ENCODE data around the gene FUT1. TPM values are rescaled to one million over a fixed set of nuclear protein-coding genes. Genes with fewer than 3 reads are reported as not detected.

FUT1 gene
- total RNA-seq, 4 donors from 2014 or later: 0.27 to 1.00 (median 0.58) TPM

- H3K27ac ChIP-seq: no peak overlapping the region
- no peak overlapping the region for H3K4me3 ChIP-seq
Observed at GRCh38 chr19:48784527-48784926, 32.1 kb upstream of the FUT1 start.

GRCh38 chr19:48780631-48781391, 28.4 kb upstream of the FUT1 start:
- peaks cover 0 to 18% (median 5%) of the 10 kb centered on the region in 4 donors for H3K4me1 ChIP-seq
- H3K4me3 ChIP-seq: no peak overlapping the region
- H3K27ac ChIP-seq: peak overlapping the region; percentile 1 to 56 (median 44)
- H3K9me3 ChIP-seq: no peaks in the 10 kb centered on the region
- in situ Hi-C loops (cut with MboI; ENCODE audit: low pct_ligation_motif_present in 1 of 4, low pct_unique_long_range_greater_than_20kb in 1 of 4, low sequenced_read_pairs in 3 of 4) (no loop called here), intact Hi-C loops (cut with DNase I; ENCODE audit: low total_unique reads) (no loop called here)
- TF ChIP-seq POLR2AphosphoS5 (IDR thresholded peaks at IDR 0.05) (no peak), POLR2A (IDR thresholded peaks at IDR 0.05) (no peak), CTCF (IDR thresholded peaks at IDR 0.05) (no peak), EP300 (IDR thresholded peaks at IDR 0.05; ENCODE audit: low read depth) (no peak)
- DNase-seq: no peak
- 32 to 53% methylated on average over 5 to 14 of the region's 14 CpGs for WGBS, 2 donors (ENCODE audit: low coverage in 1 of 2)
- peaks cover 39% of the 10 kb centered on the region for H3K27me3 ChIP-seq
- H3K36me3 ChIP-seq: no peaks in the 10 kb centered on the region

More at GRCh38 chr19:48784527-48784926, 32.1 kb upstream of the FUT1 start:
- Histone ChIP-seq H3K27me3 (peaks cover 28% of the 10 kb centered on the region), H3K9me3 (no peaks in the 10 kb centered on the region), H3K4me1 (peaks cover 0 to 22% (median 5%) of the 10 kb centered on the region in 4 donors), H3K36me3 (no peaks in the 10 kb centered on the region)
- intact Hi-C loops (cut with DNase I; ENCODE audit: low total_unique reads) (no loop called here), in situ Hi-C loops (cut with MboI; ENCODE audit: low pct_ligation_motif_present in 1 of 4, low pct_unique_long_range_greater_than_20kb in 1 of 4, low sequenced_read_pairs in 3 of 4) (no loop called here)
- no peak for TF ChIP-seq POLR2A (IDR thresholded peaks at IDR 0.05)
- WGBS, 2 donors (ENCODE audit: low coverage in 1 of 2): 15 to 36% methylated on average over 2 to 5 of the region's 5 CpGs
- no peak for DNase-seq

GRCh38 chr19:48779636-48780035, 27.2 kb upstream of the FUT1 start:
- no peak overlapping the region for H3K27ac ChIP-seq
- H3K9me3 ChIP-seq: no peaks in the 10 kb centered on the region
- peaks cover 28% of the 10 kb centered on the region for H3K27me3 ChIP-seq
- H3K4me1 ChIP-seq: peaks cover 0 to 18% (median 5%) of the 10 kb centered on the region in 4 donors
- in situ Hi-C loops (cut with MboI; ENCODE audit: low pct_ligation_motif_present in 1 of 4, low pct_unique_long_range_greater_than_20kb in 1 of 4, low sequenced_read_pairs in 3 of 4) (no loop called here), intact Hi-C loops (cut with DNase I; ENCODE audit: low total_unique reads) (no loop called here)
- H3K36me3 ChIP-seq: no peaks in the 10 kb centered on the region
- 26 to 29% methylated on average over 1 of the region's 1 CpG for WGBS, 2 donors (ENCODE audit: low coverage in 1 of 2)
- no peak for DNase-seq
- no peak overlapping the region for H3K4me3 ChIP-seq
- TF ChIP-seq POLR2A (IDR thresholded peaks at IDR 0.05) (no peak), EP300 (IDR thresholded peaks at IDR 0.05; ENCODE audit: low read depth) (no peak), POLR2AphosphoS5 (IDR thresholded peaks at IDR 0.05) (no peak), CTCF (IDR thresholded peaks at IDR 0.05) (no peak)

- H3K36me3 ChIP-seq: no peaks in the 10 kb centered on the region
- H3K4me1 ChIP-seq: peaks cover 0 to 15% (median 5%) of the 10 kb centered on the region in 4 donors
- WGBS, 2 donors (ENCODE audit: low coverage in 1 of 2): 80 to 87% methylated on average over 8 to 12 of the region's 12 CpGs
- no peak for TF ChIP-seq POLR2AphosphoS5 (IDR thresholded peaks at IDR 0.05)
- no peak overlapping the region for H3K4me3 ChIP-seq
- H3K9me3 ChIP-seq: no peaks in the 10 kb centered on the region
- H3K27ac ChIP-seq: no peak overlapping the region
- H3K27me3 ChIP-seq: peaks cover 42% of the 10 kb centered on the region
- intact Hi-C loops (cut with DNase I; ENCODE audit: low total_unique reads): loop anchor here (1.0 kb wide), 1 partner anchor 26 kb away; no protein-coding TSS in a partner anchor
- no peak for DNase-seq
- in situ Hi-C loops (cut with MboI; ENCODE audit: low pct_ligation_motif_present in 1 of 4, low pct_unique_long_range_greater_than_20kb in 1 of 4, low sequenced_read_pairs in 3 of 4): no loop called here
Observed at GRCh38 chr19:48777720-48778119, 25.3 kb upstream of the FUT1 start.

GRCh38 chr19:48777139-48777538, 24.7 kb upstream of the FUT1 start:
- intact Hi-C loops (cut with DNase I; ENCODE audit: low total_unique reads) (loop anchor here (1.0 kb wide), 1 partner anchor 26 kb away; no protein-coding TSS in a partner anchor), in situ Hi-C loops (cut with MboI; ENCODE audit: low pct_ligation_motif_present in 1 of 4, low pct_unique_long_range_greater_than_20kb in 1 of 4, low sequenced_read_pairs in 3 of 4) (no loop called here)
- no peak overlapping the region for H3K4me3 ChIP-seq
- H3K36me3 ChIP-seq: no peaks in the 10 kb centered on the region
- H3K4me1 ChIP-seq: peaks cover 0 to 10% (median 5%) of the 10 kb centered on the region in 4 donors
- 47 to 65% methylated on average over 5 of the region's 5 CpGs for WGBS, 2 donors (ENCODE audit: low coverage in 1 of 2)
- no peak for DNase-seq
- H3K27ac ChIP-seq: no peak overlapping the region
- TF ChIP-seq CTCF (IDR thresholded peaks at IDR 0.05) (no peak), POLR2AphosphoS5 (IDR thresholded peaks at IDR 0.05) (no peak), POLR2A (IDR thresholded peaks at IDR 0.05) (no peak), EP300 (IDR thresholded peaks at IDR 0.05; ENCODE audit: low read depth) (no peak)
- no peaks in the 10 kb centered on the region for H3K9me3 ChIP-seq
- H3K27me3 ChIP-seq: peaks cover 46% of the 10 kb centered on the region
